ENCODE measurements around the gene PLXDC1. TPM values are rescaled to one million over a fixed set of nuclear protein-coding genes. Genes with fewer than 3 reads are reported as not detected.

PLXDC1 gene
- total RNA-seq, 1 donor from 2014 or later: 19.3 TPM

DNA sequence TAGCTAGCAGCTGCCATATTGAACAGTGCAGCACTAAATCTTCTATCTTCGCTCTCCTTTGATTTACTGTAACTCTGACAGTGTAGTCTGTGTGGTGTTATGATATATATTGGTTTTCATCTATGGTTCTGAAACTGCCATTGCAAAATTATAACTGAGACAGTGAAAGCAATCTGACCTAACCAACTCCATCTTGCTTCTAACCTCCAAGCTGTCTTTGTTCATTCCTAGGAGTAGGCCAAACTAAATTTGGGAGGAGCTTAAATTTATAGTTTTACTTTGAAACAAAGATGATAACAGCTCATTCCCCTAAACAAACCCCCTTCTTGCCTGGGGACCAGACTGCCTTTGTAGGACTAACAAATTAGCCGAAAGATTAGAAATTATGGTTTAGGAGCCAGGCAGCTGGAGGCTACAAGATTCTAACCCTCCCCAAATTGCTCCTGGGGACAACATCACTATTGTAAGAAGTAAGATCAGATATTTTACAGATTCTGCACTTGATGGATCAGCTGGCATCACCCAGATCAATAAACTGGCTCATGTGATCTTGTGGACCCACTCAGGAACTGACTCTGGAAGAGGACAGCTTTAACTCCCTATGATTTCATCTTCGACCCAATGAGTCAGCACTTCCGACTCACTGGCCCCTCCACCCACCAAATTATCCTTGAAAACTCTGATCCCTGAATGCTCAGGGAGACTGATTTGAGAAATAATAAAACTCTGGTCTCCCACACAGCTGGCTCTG, 137.2 kb downstream of the PLXDC1 start:
- no peak for DNase-seq (ENCODE audit: missing footprints)
- ATAC-seq: no peak
- intact Hi-C loops (cut with DNase I): no loop called here

Other genes starting within 250 kb of the PLXDC1 start
- not detected for gene FBXO47, start 184.2 kb downstream of the PLXDC1 start, total RNA-seq
- not detected for gene ARL5C, start 14.5 kb upstream of the PLXDC1 start, total RNA-seq
- 7.4 TPM for gene CACNB1, start 46.0 kb upstream of the PLXDC1 start, total RNA-seq
- gene RPL19, start 48.6 kb upstream of the PLXDC1 start, total RNA-seq: 1,018 TPM
- 2.9 TPM for gene STAC2, start 74.3 kb upstream of the PLXDC1 start, total RNA-seq
- gene FBXL20, start 250.0 kb upstream of the PLXDC1 start, total RNA-seq: 12.7 TPM